GM19025 (cell line): ENCODE results near the gene GALNT15.

ENCODE experiments used
- ATAC-seq: cut with Tn5 transposase; IDR thresholded peaks from one replicate; pipeline ENCODE4 v1.9.1; 2021; ENCODE audit warnings: mild to moderate bottlenecking, low read depth, moderate library complexity; ENCODE audit not compliant: unreplicated experiment

GALNT15 gene

DNA sequence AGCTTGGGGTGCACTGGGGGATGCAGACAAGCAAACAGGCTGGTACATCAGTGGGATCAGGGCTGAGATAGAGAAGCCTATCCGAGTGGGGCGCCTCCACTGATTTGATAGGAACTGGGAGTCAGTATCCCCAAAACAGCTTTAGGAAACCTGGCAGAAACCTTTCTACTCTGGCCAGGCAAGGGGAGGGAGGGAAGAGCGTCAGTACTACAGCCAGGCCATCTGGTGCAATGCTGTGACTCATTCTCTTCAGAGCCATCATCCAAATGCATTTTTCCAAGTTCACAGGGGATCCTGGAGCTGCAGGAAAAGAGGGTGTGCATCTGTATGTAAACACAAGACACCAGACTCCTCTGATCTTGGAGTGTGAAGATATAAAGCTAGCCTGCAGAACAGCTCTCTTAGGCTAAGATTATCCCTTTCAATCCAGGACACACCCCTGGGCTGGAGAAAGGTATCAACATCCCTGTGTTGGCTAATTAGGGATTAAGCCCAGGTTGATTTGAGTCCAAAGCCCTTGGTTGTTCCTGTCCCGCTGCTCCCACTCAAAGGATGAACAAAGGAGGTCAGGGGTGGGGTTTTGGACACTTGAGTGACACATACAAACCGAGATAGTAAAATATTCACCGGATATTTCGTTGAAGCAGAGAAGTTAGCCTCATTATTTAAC lies 9.3 kb downstream of the GALNT15 start:
- no peak for ATAC-seq

GRCh38 chr3:16186086-16186485 lies 11.6 kb downstream of the GALNT15 start:
- ATAC-seq = no peak

GRCh38 chr3:16186565-16186964 lies 12.1 kb downstream of the GALNT15 start:
- ATAC-seq = no peak

- no peak for ATAC-seq
Measured at GRCh38 chr3:16187213-16187790, 12.8 kb downstream of the GALNT15 start.

DNA sequence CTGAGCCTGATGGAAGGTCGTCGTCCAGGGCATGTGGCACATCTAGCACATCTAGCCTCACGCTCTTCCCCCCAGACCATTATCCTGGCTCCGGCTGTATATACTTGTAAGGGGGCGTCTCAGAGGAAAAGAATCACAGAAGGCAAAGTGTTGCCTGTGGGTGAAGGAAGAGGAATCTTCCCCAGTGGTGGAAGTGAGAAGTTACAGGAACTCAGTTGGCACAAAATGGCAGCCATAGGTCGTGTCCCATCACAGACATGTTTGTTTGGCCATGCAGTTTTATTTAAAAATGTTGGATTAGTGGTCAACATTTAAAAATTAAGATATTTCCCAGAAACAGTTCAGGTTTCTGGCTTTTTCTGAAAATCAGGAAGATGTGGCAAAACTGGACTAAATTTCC lies 13.6 kb downstream of the GALNT15 start:
- no peak for ATAC-seq

GRCh38 chr3:16189201-16189600 lies 14.7 kb downstream of the GALNT15 start:
- no peak for ATAC-seq

GRCh38 chr3:16190704-16191103 lies 16.2 kb downstream of the GALNT15 start:
- ATAC-seq = no peak

DNA sequence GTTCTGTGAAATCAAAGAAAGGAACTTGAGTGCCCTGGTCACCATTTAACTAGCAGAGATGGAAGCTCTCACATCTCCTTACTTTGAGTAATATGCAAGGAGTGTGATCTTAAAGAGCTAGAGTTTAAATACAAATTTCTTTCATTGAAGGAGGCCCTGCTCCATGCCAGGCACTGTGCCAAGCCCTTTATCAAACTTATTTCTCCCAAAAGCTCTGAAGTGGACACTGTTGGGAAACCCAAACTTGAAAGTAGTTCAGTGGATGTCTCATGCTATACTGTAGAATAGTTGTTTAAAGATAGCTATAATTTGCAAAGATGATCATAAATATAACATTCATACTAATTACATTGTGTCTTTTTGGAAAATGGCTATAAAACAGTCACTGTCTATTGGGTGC lies 17.1 kb downstream of the GALNT15 start:
- ATAC-seq = no peak

DNA sequence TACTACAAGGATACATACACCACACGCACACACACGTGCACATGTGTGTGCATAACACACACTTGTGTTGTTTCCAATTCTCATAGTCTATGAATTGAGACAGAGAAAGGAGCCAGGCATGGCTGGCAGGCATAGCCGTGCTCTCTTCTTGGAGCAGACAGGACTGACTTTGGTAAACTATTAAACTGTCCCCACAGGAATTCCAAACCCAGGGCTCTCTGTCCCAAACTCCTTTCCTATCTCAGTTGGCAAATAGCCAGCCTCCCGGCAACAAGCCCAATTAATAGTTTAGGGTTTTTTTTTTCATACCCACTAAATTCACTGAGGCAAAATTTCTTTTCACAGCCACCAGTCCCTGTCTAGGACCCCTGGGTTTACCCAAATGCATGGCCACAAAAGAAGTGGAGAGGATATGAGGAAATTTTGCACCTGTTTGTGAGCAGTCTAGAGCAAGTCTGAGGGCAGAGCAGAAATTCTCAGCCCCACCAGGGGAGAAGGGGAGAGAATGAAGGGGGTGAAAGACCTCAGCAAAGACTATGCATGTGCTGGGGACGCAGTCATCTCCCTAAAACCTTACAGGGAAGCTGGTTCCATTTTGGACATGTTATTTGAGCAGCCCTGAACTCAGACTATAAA lies 17.8 kb downstream of the GALNT15 start:
- no peak for ATAC-seq

DNA sequence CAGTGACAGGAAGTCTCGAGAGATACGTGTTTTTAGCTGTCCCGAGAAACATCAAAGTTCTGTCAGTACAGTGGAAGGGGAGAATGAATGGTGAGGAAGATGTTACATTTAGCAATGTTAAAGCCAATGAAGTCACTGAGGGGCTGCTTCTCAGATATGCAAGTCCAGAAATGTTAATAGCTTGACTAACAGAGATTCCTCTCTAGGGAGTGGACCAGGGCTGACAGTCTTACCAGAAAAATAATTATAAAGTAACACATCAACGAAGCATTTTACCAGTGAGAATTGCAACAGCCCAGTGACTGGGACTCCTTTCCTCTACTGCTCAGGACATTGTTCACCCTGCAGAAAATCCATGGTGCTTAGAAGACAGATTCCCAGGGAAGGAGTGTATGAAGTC lies 23.9 kb downstream of the GALNT15 start:
- ATAC-seq = no peak

DNA sequence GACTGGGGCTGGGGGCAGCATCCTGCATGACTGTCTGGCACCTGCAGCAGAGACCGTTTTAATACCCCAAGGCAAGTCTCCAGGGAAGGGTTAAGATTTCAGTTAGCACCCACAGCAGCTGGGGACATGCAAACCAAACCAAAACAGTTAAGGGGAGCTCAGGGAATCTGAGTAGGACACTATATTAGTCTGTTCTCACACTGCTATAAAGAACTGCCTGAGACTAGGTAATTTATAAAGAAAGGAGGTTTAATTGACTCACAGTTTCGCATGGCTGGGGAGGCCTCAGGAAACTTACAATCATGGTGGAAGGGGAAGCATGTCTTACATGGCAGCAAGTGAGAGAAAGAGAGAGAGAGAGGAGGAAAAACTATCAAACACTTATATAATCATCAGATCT lies 25.3 kb downstream of the GALNT15 start:
- ATAC-seq = no peak

GRCh38 chr3:16200411-16200810 lies 25.9 kb downstream of the GALNT15 start:
- no peak for ATAC-seq

DNA sequence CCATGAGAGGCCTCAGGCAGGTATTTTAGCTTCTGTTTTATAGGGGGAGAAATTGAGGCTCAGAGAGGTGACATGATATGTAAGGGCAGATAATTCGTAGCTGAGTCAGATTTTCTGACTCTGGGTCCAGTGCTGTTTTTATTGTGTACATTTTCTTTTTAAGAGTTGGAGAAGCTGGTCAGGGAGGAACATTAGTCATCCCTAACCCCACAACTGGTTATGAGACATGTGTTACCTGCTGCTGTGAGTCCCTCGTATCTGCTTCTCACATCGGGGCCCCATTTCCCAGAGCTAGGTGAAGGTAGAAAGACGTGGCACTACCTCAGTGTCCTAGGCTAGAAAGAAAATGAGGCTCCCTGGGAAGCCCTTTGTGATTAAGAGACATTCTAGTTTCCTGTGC lies 28.6 kb downstream of the GALNT15 start:
- ATAC-seq = no peak

DNA sequence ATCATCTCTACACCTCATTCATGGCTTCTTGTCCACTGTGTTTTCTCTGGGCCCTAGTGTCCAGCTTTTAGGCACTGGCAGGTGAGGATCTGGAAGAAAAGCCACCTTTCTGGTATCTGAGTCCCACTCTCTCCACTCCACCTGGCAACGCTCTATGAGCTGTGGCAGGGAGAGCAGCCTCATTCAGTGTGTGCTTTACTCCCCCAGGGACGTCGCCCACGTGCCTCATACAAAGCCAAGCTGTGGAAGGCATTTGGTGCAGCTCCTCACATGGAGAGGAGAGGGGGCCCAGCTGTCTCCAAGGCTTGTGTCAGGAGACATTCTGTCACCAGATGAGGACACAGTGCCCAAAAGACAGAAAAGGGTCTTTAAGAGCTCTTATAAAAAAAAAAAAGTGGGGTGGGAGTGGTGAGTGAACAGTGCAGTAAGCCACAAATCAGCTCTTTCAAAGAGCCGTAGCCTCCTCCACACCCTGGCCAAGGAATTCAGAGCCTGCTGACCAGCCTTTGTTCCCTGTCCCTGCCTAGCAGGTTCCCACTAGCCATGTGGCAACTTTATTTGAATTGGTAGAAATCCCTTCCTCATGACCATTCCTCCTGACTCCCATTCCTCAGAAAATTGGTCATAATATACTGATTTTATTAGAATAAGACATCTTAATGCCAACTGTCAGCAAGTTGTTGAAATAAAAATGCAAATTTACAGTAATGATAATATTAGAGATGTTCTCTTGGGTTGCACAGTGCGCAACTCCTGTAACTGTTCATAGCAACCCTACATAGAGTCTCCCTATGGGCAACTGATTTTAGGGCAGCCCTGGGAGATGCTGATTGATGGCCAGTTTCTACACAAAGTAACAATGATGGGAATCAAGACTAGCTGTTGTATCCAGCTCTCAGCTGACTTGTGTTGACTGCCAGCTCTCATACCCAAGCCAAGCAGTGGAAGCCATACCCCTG lies 29.5 kb downstream of the GALNT15 start:
- ATAC-seq = no peak

- no peak for ATAC-seq
Measured at GRCh38 chr3:16204751-16205150, 30.3 kb downstream of the GALNT15 start.

DNA sequence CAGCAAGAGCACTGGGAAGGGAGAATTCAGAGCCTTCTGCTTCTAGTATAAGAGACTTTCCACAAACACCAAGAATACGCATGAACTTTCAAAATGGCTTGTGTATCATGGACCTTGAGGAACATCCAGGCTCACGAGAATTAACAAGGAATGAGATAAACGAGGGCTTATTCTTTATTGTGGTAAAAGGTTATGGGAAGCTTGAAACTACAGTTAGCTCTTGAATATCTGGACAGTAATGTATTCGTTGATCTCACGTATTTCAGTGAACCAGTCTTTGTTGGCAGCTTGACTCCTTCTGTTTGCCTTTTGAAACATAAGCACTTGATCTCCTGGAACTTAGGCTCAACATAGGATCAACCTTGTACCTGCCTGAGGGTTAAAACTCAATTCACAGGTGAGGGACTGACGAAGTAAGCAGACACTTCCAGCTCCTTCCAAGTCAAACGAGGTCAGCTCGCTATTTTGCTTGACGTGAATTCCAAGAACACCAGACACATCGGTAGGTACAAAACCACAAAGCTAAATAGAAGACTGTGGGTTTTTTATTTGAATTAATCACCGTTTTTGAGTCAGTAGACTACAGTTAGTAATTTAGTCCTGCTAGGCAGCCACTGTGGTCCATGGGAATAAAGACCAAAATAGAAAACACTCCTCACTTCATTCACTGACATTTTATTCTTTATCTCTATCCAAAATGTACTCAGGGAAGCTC lies 30.8 kb downstream of the GALNT15 start:
- ATAC-seq = no peak

- ATAC-seq = no peak
Measured at GRCh38 chr3:16207031-16207430, 32.6 kb downstream of the GALNT15 start.

DNA sequence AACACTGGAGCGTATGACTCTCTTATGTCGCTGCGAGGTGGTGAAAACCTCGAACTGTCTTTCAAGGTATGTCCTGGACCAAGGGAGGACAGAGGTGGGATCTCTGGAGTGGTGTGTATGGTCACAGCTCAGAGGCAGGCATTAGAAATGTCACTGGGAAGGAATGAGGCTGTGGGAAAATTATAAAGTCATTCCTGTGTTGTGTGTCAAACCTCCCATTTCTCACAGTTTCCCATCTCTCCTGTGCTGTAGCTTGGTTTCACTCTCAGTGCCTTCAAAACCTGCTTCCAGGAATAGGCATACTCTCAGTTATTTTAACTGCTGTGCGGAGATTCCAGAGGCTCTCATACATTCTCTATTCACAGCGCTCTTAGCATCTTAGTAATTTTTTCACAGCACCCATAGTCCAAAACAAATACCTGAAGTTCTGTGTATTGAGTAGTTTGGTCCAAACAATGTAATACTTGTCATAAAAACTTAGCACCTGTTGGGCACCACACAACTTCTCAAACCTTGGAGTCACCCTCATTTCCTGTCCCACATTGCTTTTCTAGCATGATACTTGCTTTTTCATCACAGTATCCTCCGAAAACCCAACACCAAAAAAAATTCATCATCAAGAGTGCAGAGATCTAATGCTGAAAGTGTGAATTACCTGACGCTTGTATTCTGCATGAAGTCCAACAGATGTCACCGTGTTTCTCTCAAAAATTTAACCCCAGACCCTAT lies 36.9 kb downstream of the GALNT15 start:
- no peak for ATAC-seq

DNA sequence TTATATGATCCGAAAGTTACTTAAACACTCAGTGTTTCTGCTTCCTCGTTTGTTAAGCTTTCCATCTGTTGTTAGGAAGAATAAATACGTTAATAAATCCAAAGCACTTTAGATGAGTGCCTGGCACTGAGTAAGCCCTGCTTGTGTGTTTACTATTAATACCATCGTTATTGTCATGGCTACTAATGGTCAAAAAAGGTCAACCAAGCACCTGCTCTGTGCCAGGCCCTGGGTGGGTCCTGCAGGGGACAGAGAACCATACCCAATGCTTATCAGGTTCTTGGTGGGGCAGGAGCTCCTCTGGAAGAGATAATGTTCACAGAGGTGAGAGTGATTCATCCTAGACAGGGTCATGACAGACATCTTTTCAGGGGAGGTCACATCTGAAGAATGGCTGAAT lies 39.9 kb downstream of the GALNT15 start:
- no peak for ATAC-seq
